ENCODE data around the gene AFM. TPM values are rescaled to one million over a fixed set of nuclear protein-coding genes. Genes with fewer than 3 reads are reported as not detected.

AFM gene
- total RNA-seq, 1 experiment from 2014 or later, result not detected

GRCh38 chr4:73470728-73471127, 10.8 kb upstream of the AFM start:
- Mint-ChIP-seq H3K4me3 (ENCODE audit: unreplicated experiment) (no peak overlapping the region), H3K36me3 (ENCODE audit: insufficient read depth, unreplicated experiment) (no peaks in the 10 kb centered on the region), H3K4me1 (ENCODE audit: insufficient read depth, unreplicated experiment) (no peaks in the 10 kb centered on the region), H3K27ac (ENCODE audit: low read depth, unreplicated experiment) (no peak overlapping the region), H3K27me3 (ENCODE audit: insufficient read depth, unreplicated experiment) (peaks cover 74% of the 10 kb centered on the region), H3K9me3 (ENCODE audit: unreplicated experiment) (peaks cover 23% of the 10 kb centered on the region)
- BruUV-seq (replicated peaks), result no TSS peak
- no peak for TF ChIP-seq CTCF (IDR thresholded peaks at IDR 0.05; ENCODE audit: unreplicated experiment)
- intact Hi-C loops (cut with micrococcal nuclease), result no loop called here
- ChIA-PET POLR2A (no interaction called here), CTCF (no interaction called here)
- DNase-seq (ENCODE audit: unreplicated experiment), result no peak

GRCh38 chr4:73477176-73477575, 4.4 kb upstream of the AFM start:
- ChIA-PET CTCF (no interaction called here), POLR2A (no interaction called here)
- DNase-seq (ENCODE audit: unreplicated experiment), result no peak
- no peak for TF ChIP-seq CTCF (IDR thresholded peaks at IDR 0.05; ENCODE audit: unreplicated experiment)
- Mint-ChIP-seq H3K9me3 (ENCODE audit: unreplicated experiment) (peaks cover 23% of the 10 kb centered on the region), H3K4me3 (ENCODE audit: unreplicated experiment) (no peak overlapping the region), H3K27ac (ENCODE audit: low read depth, unreplicated experiment) (no peak overlapping the region), H3K4me1 (ENCODE audit: insufficient read depth, unreplicated experiment) (no peaks in the 10 kb centered on the region), H3K27me3 (ENCODE audit: insufficient read depth, unreplicated experiment) (peaks cover 18% of the 10 kb centered on the region), H3K36me3 (ENCODE audit: insufficient read depth, unreplicated experiment) (no peaks in the 10 kb centered on the region)
- intact Hi-C loops (cut with micrococcal nuclease), result no loop called here
- no TSS peak for BruUV-seq (replicated peaks)

- Mint-ChIP-seq H3K27ac (ENCODE audit: low read depth, unreplicated experiment) (no peak overlapping the region), H3K4me1 (ENCODE audit: insufficient read depth, unreplicated experiment) (no peaks in the 10 kb centered on the region), H3K27me3 (ENCODE audit: insufficient read depth, unreplicated experiment) (no peaks in the 10 kb centered on the region), H3K4me3 (ENCODE audit: unreplicated experiment) (no peak overlapping the region), H3K36me3 (ENCODE audit: insufficient read depth, unreplicated experiment) (no peaks in the 10 kb centered on the region), H3K9me3 (ENCODE audit: unreplicated experiment) (peaks cover 7% of the 10 kb centered on the region)
- ChIA-PET CTCF (interaction anchor here (0.5 to 0.8 kb wide), 2 partner anchors 1088 to 1433 kb away, joined by 3 read pairs; no protein-coding TSS in a partner anchor), POLR2A (interaction anchor here (1.4 kb wide), 1 partner anchor 9 kb away, joined by 3 read pairs; no protein-coding TSS in a partner anchor)
- no TSS peak for BruUV-seq (replicated peaks)
- intact Hi-C loops (cut with micrococcal nuclease), result no loop called here
- DNase-seq (ENCODE audit: unreplicated experiment), result no peak
- TF ChIP-seq CTCF (IDR thresholded peaks at IDR 0.05; ENCODE audit: unreplicated experiment), result no peak
These were observed 2.2 kb upstream of the AFM start for GRCh38 chr4:73479323-73479722.

- no peaks in the 10 kb centered on the region for H3K27me3 Mint-ChIP-seq (ENCODE audit: insufficient read depth, unreplicated experiment)
- ChIA-PET CTCF (no interaction called here), POLR2A (no interaction called here)
- BruUV-seq (replicated peaks), result no TSS peak
- no peak for DNase-seq (ENCODE audit: unreplicated experiment)
- no peaks in the 10 kb centered on the region for H3K4me1 Mint-ChIP-seq (ENCODE audit: insufficient read depth, unreplicated experiment)
- no peak overlapping the region for H3K27ac Mint-ChIP-seq (ENCODE audit: low read depth, unreplicated experiment)
- no peak for TF ChIP-seq CTCF (IDR thresholded peaks at IDR 0.05; ENCODE audit: unreplicated experiment)
- intact Hi-C loops (cut with micrococcal nuclease), result no loop called here
- no peaks in the 10 kb centered on the region for H3K9me3 Mint-ChIP-seq (ENCODE audit: unreplicated experiment)
- H3K36me3 Mint-ChIP-seq (ENCODE audit: insufficient read depth, unreplicated experiment), result no peaks in the 10 kb centered on the region
- H3K4me3 Mint-ChIP-seq (ENCODE audit: unreplicated experiment), result no peak overlapping the region
These were observed 3.5 kb downstream of the AFM start for GRCh38 chr4:73485085-73485484.

All from MCF 10A (cell line).